ENCODE data around the gene CALHM6. TPM values are rescaled to one million over a fixed set of nuclear protein-coding genes. Genes with fewer than 3 reads are reported as not detected.

Gene CALHM6
- total RNA-seq, 1 donor from 2014 or later = 3.6 TPM

- Mint-ChIP-seq H3K4me1 (ENCODE audit: low read depth) (peaks cover 40% of the 10 kb centered on the region), H3K9me3 (ENCODE audit: low read depth) (no peaks in the 10 kb centered on the region), H3K27ac (ENCODE audit: unreplicated experiment) (no peak overlapping the region), H3K36me3 (ENCODE audit: low read depth) (no peaks in the 10 kb centered on the region), H3K4me3 (ENCODE audit: unreplicated experiment) (no peak overlapping the region), H3K27me3 (ENCODE audit: low read depth) (no peaks in the 10 kb centered on the region)
- DNase-seq (ENCODE audit: low spot score) = no peak
- TF ChIP-seq CTCF (IDR thresholded peaks at IDR 0.05) = no peak
Measured at GRCh38 chr6:116420341-116420740, 40.8 kb upstream of the CALHM6 start.

- H3K4me1 Mint-ChIP-seq (ENCODE audit: low read depth) = peaks cover 29% of the 10 kb centered on the region
- H3K27ac Mint-ChIP-seq (ENCODE audit: unreplicated experiment) = no peak overlapping the region
- no peak overlapping the region for H3K4me3 Mint-ChIP-seq (ENCODE audit: unreplicated experiment)
- peaks cover 8% of the 10 kb centered on the region for H3K36me3 Mint-ChIP-seq (ENCODE audit: low read depth)
- DNase-seq (ENCODE audit: low spot score) = no peak
- no peak for TF ChIP-seq CTCF (IDR thresholded peaks at IDR 0.05)
- H3K27me3 Mint-ChIP-seq (ENCODE audit: low read depth) = no peaks in the 10 kb centered on the region
- no peaks in the 10 kb centered on the region for H3K9me3 Mint-ChIP-seq (ENCODE audit: low read depth)
Measured at GRCh38 chr6:116422238-116422637, 38.9 kb upstream of the CALHM6 start.

- peaks cover 18% of the 10 kb centered on the region for H3K36me3 Mint-ChIP-seq (ENCODE audit: low read depth)
- TF ChIP-seq CTCF (IDR thresholded peaks at IDR 0.05) = no peak
- H3K4me3 Mint-ChIP-seq (ENCODE audit: unreplicated experiment) = no peak overlapping the region
- H3K9me3 Mint-ChIP-seq (ENCODE audit: low read depth) = no peaks in the 10 kb centered on the region
- H3K27me3 Mint-ChIP-seq (ENCODE audit: low read depth) = no peaks in the 10 kb centered on the region
- DNase-seq (ENCODE audit: low spot score) = no peak
- H3K27ac Mint-ChIP-seq (ENCODE audit: unreplicated experiment) = no peak overlapping the region
- peaks cover 19% of the 10 kb centered on the region for H3K4me1 Mint-ChIP-seq (ENCODE audit: low read depth)
Measured at GRCh38 chr6:116424001-116424400, 37.2 kb upstream of the CALHM6 start.

- no peak overlapping the region for H3K27ac Mint-ChIP-seq (ENCODE audit: unreplicated experiment)
- no peaks in the 10 kb centered on the region for H3K9me3 Mint-ChIP-seq (ENCODE audit: low read depth)
- no peak for TF ChIP-seq CTCF (IDR thresholded peaks at IDR 0.05)
- no peak overlapping the region for H3K4me3 Mint-ChIP-seq (ENCODE audit: unreplicated experiment)
- no peak for DNase-seq (ENCODE audit: low spot score)
- H3K4me1 Mint-ChIP-seq (ENCODE audit: low read depth) = peaks cover 13% of the 10 kb centered on the region
- peaks cover 29% of the 10 kb centered on the region for H3K36me3 Mint-ChIP-seq (ENCODE audit: low read depth)
- H3K27me3 Mint-ChIP-seq (ENCODE audit: low read depth) = no peaks in the 10 kb centered on the region
Measured at GRCh38 chr6:116426551-116426950, 34.6 kb upstream of the CALHM6 start.

GRCh38 chr6:116429111-116429510 is 32.1 kb upstream of the CALHM6 start:
- no peak for TF ChIP-seq CTCF (IDR thresholded peaks at IDR 0.05)
- H3K36me3 Mint-ChIP-seq (ENCODE audit: low read depth) = peaks cover 38% of the 10 kb centered on the region
- no peaks in the 10 kb centered on the region for H3K9me3 Mint-ChIP-seq (ENCODE audit: low read depth)
- no peak overlapping the region for H3K4me3 Mint-ChIP-seq (ENCODE audit: unreplicated experiment)
- no peak overlapping the region for H3K27ac Mint-ChIP-seq (ENCODE audit: unreplicated experiment)
- no peak for DNase-seq (ENCODE audit: low spot score)
- H3K4me1 Mint-ChIP-seq (ENCODE audit: low read depth) = no peaks in the 10 kb centered on the region
- no peaks in the 10 kb centered on the region for H3K27me3 Mint-ChIP-seq (ENCODE audit: low read depth)
